ENCODE measurements around the gene COL19A1.
"Not testable (repeated sequence)": the region's sequence is repeated elsewhere in the genome, so short reads cannot be mapped to it uniquely, and the experiment has no call there.

COL19A1 gene

DNA sequence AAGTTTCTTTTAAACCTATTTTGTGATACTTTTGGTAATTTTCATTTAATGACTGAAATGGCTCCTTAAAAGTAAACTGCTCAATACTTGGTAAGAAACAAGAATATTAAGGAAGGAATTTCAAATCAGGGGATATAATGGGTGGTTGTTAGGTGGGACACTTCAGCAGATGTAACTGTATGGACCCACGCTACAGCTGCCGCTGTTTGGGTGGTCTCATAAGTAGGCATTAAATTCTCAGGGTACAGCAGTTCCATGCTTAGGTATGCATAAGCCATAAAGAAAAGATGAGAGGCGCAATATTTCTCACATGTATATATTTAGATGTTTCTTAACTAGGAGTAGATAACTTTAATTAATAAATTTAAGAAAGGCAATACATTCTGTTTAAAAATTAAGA, 35.0 kb downstream of the COL19A1 start:
- no peak for DNase-seq

DNA sequence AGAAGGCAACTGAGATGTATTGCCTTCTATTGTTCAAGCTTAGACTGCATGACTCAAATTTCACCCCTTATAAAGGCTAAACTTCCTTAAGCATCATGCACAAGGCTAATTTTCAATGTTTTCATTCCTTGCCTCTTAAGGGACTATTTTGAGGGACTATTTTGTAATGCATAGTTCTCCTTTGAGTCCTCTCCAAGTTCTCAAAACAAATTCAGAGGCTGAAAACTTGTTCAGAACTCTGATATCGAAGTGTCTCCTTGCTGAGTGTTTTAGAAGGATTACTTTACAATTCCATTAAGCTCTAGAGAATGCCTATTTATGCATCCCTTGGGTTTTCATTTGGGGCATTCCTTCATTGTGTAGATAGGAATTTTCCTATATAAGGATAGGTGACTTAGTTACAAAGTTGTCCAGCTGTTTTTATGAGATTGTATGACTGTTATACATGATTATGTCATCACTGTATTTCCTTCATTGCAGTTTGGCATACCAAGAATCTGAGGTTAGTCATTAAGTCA, 41.7 kb downstream of the COL19A1 start:
- no peak for DNase-seq

DNA sequence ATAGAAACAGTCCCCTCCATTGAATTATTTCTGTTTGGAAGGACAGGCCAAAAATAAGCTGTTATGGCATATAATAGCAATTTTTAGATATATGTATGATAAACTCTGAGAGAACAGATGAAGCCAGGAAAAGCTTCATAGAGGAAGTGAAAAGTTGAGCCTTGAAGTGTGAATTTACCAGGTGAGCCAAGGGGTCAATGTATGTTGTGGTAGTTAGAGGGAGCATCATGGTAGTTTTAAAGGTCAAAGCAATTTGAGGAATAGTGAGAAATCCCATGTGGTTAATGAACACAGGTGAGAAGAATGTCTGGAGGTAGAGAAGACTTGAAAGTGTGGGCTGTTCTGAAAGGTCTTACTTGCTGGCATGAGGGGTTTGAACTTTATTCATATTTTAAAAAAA, 47.0 kb downstream of the COL19A1 start:
- no peak for DNase-seq

GRCh38 chr6:69914015-69914485, 47.7 kb downstream of the COL19A1 start:
- no peak for DNase-seq

- no peak for DNase-seq
Observed at GRCh38 chr6:69915346-69915745, 49.0 kb downstream of the COL19A1 start.

GRCh38 chr6:69917834-69918233, 51.5 kb downstream of the COL19A1 start:
- DNase-seq = no peak

DNA sequence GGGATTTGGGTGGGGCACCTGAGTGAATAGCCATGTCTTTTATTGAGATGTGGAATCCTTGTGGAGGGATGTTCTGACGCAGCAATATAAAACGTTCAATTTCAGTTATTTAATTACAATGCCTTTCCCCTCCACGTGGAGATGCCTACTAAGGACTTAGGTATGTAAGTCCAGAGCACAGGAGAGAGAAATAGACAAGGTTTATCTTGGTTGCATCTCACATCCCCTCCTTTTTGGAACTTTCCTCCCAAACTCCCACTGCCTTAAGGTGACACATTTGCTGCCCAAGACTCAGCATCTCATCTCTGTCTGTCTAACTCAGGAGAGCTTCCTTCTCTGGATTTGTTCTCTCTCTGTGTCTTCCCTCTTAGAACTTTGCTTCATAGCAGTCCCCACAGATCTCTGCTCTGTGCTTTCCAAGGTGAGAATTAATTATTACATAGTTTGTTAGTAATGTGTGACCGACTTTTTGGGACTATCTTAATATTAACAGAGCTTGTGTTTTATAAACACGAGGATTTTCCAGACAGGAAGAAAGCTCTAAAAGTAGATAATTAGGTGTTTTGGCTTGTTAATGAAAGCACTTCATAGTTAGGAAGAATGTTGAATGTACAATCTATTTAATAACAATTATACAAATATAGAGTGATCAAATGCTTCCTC, 52.6 kb downstream of the COL19A1 start:
- no peak for DNase-seq

GRCh38 chr6:69921066-69921465, 54.7 kb downstream of the COL19A1 start:
- DNase-seq = not testable (repeated sequence)

GRCh38 chr6:69921611-69922010, 55.3 kb downstream of the COL19A1 start:
- not testable (repeated sequence) for DNase-seq

- DNase-seq = no peak
Observed at GRCh38 chr6:69926745-69927144, 60.4 kb downstream of the COL19A1 start.

DNA sequence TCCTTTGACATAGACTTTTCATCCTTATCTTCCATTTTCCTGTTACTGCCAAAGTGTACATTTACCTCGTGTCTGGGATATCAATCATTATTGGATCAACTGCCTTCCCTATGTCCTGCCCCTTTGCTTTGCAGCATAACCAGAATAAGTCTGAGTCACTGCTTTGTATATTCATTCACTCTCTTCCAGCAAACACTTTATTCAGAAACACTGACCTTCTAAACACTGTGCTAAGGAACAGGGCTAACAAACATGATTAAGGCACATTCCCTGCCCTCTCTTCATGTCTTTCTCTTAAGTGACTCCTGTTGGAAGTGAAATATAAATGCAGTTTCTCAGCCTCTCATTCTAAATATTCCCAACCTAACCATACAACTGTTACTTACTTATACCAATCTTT, 66.9 kb downstream of the COL19A1 start:
- DNase-seq = no peak

DNA sequence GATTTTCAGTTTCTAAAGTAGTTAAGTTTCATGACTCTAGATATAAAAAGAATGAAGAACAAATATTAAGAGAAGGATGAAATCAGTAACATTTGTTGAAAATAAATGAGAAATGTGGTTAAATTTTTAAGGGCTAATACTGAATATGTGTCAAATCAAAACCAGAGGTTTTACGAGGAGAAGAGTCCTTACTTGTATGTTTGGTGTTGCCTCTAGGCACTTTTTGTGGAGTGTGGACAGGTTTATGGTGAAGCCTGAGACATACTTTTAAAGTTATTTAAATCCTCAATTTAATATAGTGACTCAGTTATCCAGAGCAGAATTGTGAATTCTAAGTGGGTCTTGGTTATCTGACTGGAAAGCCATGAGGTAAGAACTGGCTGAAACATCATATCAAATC, 68.7 kb downstream of the COL19A1 start:
- no peak for DNase-seq

GRCh38 chr6:69936674-69937363, 70.5 kb downstream of the COL19A1 start:
- no peak for DNase-seq

DNA sequence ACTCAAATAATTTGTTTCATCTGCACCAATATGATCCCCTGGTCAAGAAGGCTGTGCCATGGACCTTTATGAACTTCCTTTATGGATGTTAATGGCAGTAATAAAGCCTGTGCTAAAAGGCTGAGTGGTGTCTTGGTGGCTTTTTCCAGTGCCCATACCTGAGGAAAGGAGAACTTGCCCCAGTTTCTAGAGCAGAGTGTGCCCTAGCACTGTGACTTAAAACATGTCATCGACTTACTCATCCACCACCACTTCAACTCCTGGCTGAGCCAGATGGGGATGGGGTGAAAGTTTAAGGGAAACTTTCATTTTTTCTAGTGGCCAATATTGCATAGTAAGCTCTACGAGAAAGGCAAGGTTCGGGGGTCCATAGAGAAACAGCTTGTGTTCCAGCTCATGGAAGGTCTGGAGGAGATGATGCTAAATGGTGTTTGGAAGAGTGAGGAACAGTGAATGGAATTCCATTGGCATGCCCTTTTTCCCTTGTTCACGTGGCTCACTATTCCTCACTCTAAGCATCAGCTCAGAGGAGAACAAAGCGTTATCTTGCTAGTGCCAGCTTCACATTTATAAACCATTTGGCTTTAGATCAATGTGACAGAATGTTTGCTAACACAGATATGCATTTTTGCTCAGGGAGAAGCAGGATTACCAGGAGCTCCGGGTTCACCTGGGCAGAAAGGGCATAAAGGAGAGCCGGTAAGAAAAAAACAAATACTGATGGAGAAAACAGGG, 71.2 kb downstream of the COL19A1 start:
- no peak for DNase-seq

- DNase-seq = no peak
Observed at GRCh38 chr6:69942485-69942884, 76.1 kb downstream of the COL19A1 start.

GRCh38 chr6:69945192-69945591, 78.8 kb downstream of the COL19A1 start:
- DNase-seq = no peak

DNA sequence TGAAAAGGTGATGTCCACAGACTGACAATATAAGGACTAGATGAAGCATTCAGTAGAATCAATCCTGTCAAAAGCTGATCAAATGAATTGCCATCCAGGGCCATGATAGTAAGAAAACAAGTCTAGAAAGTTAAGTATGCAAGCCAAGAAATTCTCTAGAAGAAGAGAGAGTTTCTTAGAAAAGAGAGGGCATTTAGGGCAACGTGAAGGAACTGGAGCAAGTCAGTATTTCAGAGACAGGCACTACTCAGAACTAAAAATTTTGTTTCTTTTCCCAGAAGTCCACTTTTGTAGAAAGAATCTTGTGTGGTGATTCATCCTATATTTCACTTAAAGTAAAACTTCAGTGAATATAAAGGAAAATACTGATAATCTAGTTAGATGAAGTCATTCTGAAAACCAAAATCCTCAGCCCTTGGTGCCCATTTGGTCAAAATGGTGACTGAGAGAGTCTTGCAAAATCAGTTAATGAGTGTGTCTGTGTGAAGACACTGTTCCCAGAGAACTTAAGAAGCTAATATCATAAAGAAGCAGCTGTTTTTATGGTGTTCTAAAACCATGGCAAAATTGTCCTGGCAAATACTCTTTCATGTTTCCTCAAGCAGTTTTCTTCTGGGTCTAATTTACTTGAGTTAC, 82.2 kb downstream of the COL19A1 start:
- DNase-seq = no peak

DNA sequence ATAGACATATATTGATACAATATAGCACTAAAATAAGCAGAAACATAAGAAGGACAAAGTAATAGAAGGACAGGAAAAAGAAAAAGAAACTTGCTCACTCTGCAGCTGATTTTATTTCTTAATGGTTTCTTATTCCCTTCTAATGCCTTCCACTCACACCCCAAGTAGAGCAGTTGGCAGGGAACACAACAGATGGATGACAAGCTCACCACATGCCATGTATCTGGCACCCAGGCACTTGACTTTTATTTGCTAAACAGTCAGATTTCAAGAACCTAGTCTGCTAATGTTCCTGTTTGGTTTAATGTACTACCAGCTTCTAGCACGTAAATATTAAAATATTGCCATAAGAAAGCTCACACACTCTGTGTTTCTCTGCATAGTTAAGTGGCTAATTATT, 87.1 kb downstream of the COL19A1 start:
- no peak for DNase-seq

GRCh38 chr6:69954733-69955132, 88.4 kb downstream of the COL19A1 start:
- no peak for DNase-seq

GRCh38 chr6:69957985-69958559, 91.7 kb downstream of the COL19A1 start:
- no peak for DNase-seq

- DNase-seq = no peak
Observed at GRCh38 chr6:69958978-69959377, 92.6 kb downstream of the COL19A1 start.

DNA sequence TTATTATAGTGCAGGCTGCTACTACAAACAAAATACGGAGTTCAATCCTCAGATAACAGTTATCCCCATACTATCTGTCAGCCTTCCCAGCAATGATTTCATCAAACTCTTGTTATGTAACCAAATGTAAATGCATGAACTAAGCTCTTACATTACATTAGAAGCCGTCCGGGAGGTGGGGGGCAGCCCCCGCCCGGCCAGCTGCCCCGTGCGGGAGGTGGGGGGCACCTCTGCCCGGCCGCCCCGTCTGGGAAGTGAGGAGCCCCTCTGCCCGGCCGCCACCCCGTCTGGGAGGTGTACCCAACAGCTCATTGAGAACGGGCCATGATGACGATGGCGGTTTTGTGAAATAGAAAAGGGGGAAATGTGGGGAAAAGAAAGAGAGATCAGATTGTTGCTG, 99.6 kb downstream of the COL19A1 start:
- DNase-seq = not testable (repeated sequence)

GRCh38 chr6:69973138-69973537, 106.8 kb downstream of the COL19A1 start:
- DNase-seq = no peak
